ENCODE data around the gene VPS52. TPM values are rescaled to one million over a fixed set of nuclear protein-coding genes. Genes with fewer than 3 reads are reported as not detected.

The VPS52 gene
- total RNA-seq, 1 donor from 2014 or later = 67.4 TPM

DNA sequence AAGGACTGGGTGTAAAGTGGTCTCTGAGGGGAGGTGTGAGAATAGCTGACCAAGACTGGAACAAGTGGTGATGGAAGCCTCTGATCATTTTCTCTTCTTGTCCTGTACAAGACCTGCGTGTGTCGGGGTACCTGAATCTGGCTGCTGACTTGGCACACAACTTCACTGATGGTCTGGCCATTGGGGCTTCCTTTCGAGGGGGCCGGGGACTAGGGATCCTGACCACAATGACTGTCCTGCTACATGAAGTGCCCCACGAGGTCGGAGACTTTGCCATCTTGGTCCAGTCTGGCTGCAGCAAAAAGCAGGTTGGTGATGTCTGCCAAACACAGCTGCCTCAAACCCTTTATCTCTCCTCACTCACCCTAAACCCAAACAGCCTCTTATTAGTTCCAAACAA lies 68.9 kb downstream of the VPS52 start:
- Mint-ChIP-seq H3K36me3 (ENCODE audit: unreplicated experiment) (peaks cover 29% of the 10 kb centered on the region), H3K9me3 (ENCODE audit: unreplicated experiment) (no peaks in the 10 kb centered on the region), H3K27me3 (ENCODE audit: unreplicated experiment) (no peaks in the 10 kb centered on the region), H3K4me3 (ENCODE audit: unreplicated experiment) (peak overlapping the region; percentile 98), H3K4me1 (ENCODE audit: unreplicated experiment) (peaks cover 74% of the 10 kb centered on the region), H3K27ac (ENCODE audit: unreplicated experiment) (peak overlapping the region; percentile 29)
- TF ChIP-seq, protein P1, sequence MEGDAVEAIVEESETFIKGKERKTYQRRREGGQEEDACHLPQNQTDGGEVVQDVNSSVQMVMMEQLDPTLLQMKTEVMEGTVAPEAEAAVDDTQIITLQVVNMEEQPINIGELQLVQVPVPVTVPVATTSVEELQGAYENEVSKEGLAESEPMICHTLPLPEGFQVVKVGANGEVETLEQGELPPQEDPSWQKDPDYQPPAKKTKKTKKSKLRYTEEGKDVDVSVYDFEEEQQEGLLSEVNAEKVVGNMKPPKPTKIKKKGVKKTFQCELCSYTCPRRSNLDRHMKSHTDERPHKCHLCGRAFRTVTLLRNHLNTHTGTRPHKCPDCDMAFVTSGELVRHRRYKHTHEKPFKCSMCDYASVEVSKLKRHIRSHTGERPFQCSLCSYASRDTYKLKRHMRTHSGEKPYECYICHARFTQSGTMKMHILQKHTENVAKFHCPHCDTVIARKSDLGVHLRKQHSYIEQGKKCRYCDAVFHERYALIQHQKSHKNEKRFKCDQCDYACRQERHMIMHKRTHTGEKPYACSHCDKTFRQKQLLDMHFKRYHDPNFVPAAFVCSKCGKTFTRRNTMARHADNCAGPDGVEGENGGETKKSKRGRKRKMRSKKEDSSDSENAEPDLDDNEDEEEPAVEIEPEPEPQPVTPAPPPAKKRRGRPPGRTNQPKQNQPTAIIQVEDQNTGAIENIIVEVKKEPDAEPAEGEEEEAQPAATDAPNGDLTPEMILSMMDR (IDR thresholded peaks at IDR 0.05) = no peak
- no peak for DNase-seq (ENCODE audit: extremely low spot score, unreplicated experiment)

DNA sequence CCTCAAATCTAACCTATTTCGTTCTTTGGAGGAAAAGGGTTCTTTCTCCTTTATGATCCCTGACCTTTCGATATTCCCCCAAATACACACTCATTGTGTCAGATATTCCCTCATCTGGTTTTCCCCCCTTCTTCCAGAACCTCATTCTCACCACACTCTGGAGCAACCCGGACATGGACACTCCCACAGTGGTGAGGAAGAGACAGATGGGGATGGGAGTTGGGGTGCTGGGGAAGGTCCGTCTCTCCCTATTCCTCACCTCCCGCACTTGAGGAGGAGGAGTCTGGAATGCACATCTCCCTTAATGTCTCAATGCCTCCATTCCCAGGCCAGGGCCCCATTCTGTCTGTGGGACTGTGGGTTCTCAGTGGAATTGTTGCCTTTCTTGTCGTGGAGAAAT lies 69.7 kb downstream of the VPS52 start:
- no peaks in the 10 kb centered on the region for H3K9me3 Mint-ChIP-seq (ENCODE audit: unreplicated experiment)
- no peaks in the 10 kb centered on the region for H3K27me3 Mint-ChIP-seq (ENCODE audit: unreplicated experiment)
- H3K4me3 Mint-ChIP-seq (ENCODE audit: unreplicated experiment) = peak overlapping the region; percentile 98
- H3K4me1 Mint-ChIP-seq (ENCODE audit: unreplicated experiment) = peaks cover 76% of the 10 kb centered on the region
- H3K27ac Mint-ChIP-seq (ENCODE audit: unreplicated experiment) = peak overlapping the region; percentile 100
- peaks cover 32% of the 10 kb centered on the region for H3K36me3 Mint-ChIP-seq (ENCODE audit: unreplicated experiment)
- DNase-seq (ENCODE audit: extremely low spot score, unreplicated experiment) = no peak
- TF ChIP-seq, protein P1 (IDR thresholded peaks at IDR 0.05) = no peak

DNA sequence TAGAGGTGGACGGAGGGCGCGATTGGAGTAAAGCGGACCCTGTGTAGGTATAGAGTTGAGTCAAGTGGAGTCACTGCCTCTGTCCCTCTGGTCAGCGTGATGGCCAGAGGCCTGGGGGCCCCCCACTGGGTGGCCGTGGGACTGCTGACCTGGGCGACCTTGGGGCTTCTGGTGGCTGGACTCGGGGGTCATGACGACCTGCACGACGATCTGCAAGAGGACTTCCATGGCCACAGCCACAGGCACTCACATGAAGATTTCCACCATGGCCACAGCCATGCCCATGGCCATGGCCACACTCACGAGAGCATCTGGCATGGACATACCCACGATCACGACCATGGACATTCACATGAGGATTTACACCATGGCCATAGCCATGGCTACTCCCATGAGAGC lies 70.5 kb downstream of the VPS52 start:
- Mint-ChIP-seq H3K27ac (ENCODE audit: unreplicated experiment) (peak overlapping the region; percentile 100), H3K4me3 (ENCODE audit: unreplicated experiment) (peak overlapping the region; percentile 98), H3K9me3 (ENCODE audit: unreplicated experiment) (no peaks in the 10 kb centered on the region), H3K36me3 (ENCODE audit: unreplicated experiment) (peaks cover 38% of the 10 kb centered on the region), H3K27me3 (ENCODE audit: unreplicated experiment) (no peaks in the 10 kb centered on the region), H3K4me1 (ENCODE audit: unreplicated experiment) (peaks cover 70% of the 10 kb centered on the region)
- DNase-seq (ENCODE audit: extremely low spot score, unreplicated experiment) = no peak
- TF ChIP-seq, protein P1 (IDR thresholded peaks at IDR 0.05) = no peak

Small RNA genes lying within 50 kb of the gene (microRNA-seq; reads per million reads assigned to microRNA genes)
- 3.8 reads per million for gene MIR219A1 (ENCODE audit: unreplicated experiment)
- not detected for gene MIR6834 (ENCODE audit: unreplicated experiment)
- gene MIR6873 (ENCODE audit: unreplicated experiment) = not detected

Other genes starting within 250 kb of the VPS52 start
- gene HLA-DPA1, start 198.2 kb downstream of the VPS52 start, total RNA-seq = 1.8 and 2.0 TPM in 2 replicates
- 4.7 and 5.5 TPM in 2 replicates for gene HLA-DPB1, start 195.9 kb downstream of the VPS52 start, total RNA-seq
- gene COL11A2, start 79.4 kb downstream of the VPS52 start, total RNA-seq = 2.7 and 3.3 TPM in 2 replicates
- gene RXRB, start 71.2 kb downstream of the VPS52 start, total RNA-seq = 53.1 and 58.3 TPM in 2 replicates
- gene SLC39A7, start 71.0 kb downstream of the VPS52 start, total RNA-seq = 201 and 209 TPM in 2 replicates
- gene HSD17B8, start 67.2 kb downstream of the VPS52 start, total RNA-seq = 2.4 and 3.5 TPM in 2 replicates
- gene RING1, start 63.4 kb downstream of the VPS52 start, total RNA-seq = 56.6 and 58.8 TPM in 2 replicates
- gene RPS18, start 199 bp upstream of the VPS52 start, total RNA-seq = 2,180 and 2,216 TPM in 2 replicates
- 6.3 and 6.5 TPM in 2 replicates for gene B3GALT4, start 5.2 kb upstream of the VPS52 start, total RNA-seq
- 59.1 and 63.4 TPM in 2 replicates for gene WDR46, start 17.4 kb upstream of the VPS52 start, total RNA-seq
- gene PFDN6, start 17.7 kb upstream of the VPS52 start, total RNA-seq = 29.7 and 30.3 TPM in 2 replicates
- 72.4 and 77.6 TPM in 2 replicates for gene RGL2, start 27.1 kb upstream of the VPS52 start, total RNA-seq
- gene TAPBP, start 42.2 kb upstream of the VPS52 start, total RNA-seq = 117 and 130 TPM in 2 replicates
- gene ZBTB22, start 45.9 kb upstream of the VPS52 start, total RNA-seq = 29.3 and 30.6 TPM in 2 replicates
- gene DAXX, start 51.1 kb upstream of the VPS52 start, total RNA-seq = 30.1 and 30.4 TPM in 2 replicates
- gene KIFC1, start 119.9 kb upstream of the VPS52 start, total RNA-seq = 10.8 and 11.6 TPM in 2 replicates
- gene PHF1, start 139.1 kb upstream of the VPS52 start, total RNA-seq = 50.3 and 53.5 TPM in 2 replicates
- gene CUTA, start 146.2 kb upstream of the VPS52 start, total RNA-seq = 302 and 325 TPM in 2 replicates
- gene SYNGAP1, start 148.2 kb upstream of the VPS52 start, total RNA-seq = 30.7 and 34.7 TPM in 2 replicates
- gene ZBTB9, start 182.7 kb upstream of the VPS52 start, total RNA-seq = 7.0 and 7.5 TPM in 2 replicates

All from osteocyte (in vitro differentiated cells).